GM19328 (cell line): ENCODE data around the gene KIF15.

Experiments
- ATAC-seq: cut with Tn5 transposase; IDR thresholded peaks from one replicate; pipeline ENCODE4 v1.9.1; 2021; ENCODE audit warnings: mild to moderate bottlenecking, moderate library complexity; ENCODE audit not compliant: unreplicated experiment

Gene KIF15, protein sequence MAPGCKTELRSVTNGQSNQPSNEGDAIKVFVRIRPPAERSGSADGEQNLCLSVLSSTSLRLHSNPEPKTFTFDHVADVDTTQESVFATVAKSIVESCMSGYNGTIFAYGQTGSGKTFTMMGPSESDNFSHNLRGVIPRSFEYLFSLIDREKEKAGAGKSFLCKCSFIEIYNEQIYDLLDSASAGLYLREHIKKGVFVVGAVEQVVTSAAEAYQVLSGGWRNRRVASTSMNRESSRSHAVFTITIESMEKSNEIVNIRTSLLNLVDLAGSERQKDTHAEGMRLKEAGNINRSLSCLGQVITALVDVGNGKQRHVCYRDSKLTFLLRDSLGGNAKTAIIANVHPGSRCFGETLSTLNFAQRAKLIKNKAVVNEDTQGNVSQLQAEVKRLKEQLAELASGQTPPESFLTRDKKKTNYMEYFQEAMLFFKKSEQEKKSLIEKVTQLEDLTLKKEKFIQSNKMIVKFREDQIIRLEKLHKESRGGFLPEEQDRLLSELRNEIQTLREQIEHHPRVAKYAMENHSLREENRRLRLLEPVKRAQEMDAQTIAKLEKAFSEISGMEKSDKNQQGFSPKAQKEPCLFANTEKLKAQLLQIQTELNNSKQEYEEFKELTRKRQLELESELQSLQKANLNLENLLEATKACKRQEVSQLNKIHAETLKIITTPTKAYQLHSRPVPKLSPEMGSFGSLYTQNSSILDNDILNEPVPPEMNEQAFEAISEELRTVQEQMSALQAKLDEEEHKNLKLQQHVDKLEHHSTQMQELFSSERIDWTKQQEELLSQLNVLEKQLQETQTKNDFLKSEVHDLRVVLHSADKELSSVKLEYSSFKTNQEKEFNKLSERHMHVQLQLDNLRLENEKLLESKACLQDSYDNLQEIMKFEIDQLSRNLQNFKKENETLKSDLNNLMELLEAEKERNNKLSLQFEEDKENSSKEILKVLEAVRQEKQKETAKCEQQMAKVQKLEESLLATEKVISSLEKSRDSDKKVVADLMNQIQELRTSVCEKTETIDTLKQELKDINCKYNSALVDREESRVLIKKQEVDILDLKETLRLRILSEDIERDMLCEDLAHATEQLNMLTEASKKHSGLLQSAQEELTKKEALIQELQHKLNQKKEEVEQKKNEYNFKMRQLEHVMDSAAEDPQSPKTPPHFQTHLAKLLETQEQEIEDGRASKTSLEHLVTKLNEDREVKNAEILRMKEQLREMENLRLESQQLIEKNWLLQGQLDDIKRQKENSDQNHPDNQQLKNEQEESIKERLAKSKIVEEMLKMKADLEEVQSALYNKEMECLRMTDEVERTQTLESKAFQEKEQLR (N-terminal part only)

DNA sequence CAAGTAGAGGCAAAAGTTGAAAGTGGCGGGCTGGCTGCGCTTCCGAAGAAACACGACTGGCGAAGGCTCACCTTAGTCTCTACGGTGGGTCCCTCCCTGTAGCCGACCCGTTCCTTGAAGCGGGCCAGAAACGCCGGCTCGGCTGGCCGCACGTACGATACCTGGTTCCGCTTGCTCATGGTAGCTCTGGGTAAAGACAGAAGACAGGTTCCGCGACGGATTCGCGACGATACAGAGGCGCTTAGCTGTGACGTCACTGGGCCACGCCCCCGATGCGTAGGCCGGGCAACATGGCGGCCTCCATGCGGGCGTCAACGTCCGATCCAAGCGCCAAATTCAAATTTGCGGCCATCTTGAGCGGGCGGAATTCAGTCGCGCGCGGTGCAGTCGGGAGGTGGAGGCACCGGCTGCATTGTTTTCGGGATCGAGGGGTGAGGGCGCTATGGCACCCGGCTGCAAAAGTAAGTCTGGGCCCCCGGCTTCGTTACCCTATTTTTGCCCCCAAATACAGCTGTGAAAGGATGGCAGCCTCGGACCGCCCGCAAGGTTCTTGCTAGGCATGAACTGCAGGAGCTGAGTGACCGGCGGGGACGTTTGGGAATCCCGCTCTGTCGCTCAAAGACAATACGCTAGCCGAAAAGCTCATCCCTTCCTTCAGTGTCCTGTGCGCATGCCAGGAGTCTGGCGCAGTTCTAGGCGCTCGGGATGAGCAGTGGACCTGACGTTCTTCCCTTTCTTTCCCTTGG lies at the start of gene KIF15, which contains the start of gene KIAA1143:
TSS of gene KIF15 (plus strand) at position 371 of the 746 bp plus-strand sequence. CDS start at position 443, 72 bp downstream.
TSS of gene KIAA1143 (minus strand) at position 196 of the 746 bp plus-strand sequence. CDS start at position 179, 17 bp downstream.
- peak; percentile 86 for ATAC-seq

GRCh38 chr3:44712455-44713075 lies 49.0 kb upstream of the KIF15 start, which contains the start of gene ZNF502:
Gene ZNF502, plus strand, starts transcription at chr3:44712660. Its CDS starts 7,602 bp downstream, at chr3:44720262.
- no peak for ATAC-seq

DNA sequence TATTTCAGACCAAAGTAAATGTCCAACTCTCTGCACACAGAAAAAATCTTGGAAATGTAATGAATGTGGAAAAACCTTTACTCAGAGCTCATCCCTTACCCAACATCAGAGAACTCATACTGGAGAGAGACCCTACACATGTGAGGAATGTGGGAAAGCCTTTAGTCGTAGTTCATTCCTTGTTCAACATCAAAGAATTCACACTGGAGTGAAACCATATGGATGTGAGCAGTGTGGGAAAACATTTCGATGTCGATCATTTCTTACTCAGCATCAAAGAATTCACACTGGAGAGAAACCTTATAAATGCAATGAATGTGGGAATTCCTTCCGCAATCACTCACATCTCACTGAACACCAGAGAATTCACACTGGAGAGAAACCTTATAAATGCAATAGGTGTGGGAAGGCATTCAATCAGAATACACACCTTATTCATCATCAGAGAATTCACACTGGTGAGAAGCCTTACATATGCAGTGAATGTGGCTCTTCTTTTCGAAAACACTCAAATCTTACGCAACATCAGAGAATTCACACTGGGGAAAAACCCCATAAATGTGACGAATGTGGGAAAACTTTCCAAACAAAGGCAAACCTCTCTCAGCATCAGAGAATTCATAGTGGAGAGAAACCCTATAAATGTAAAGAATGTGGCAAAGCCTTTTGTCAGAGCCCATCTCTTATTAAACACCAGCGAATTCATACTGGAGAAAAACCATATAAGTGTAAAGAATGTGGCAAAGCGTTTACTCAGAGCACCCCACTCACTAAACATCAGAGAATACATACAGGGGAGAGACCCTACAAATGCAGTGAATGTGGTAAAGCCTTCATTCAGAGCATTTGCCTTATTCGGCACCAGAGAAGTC lies 40.1 kb upstream of the KIF15 start:
- no peak for ATAC-seq

- no peak for ATAC-seq
Measured at GRCh38 chr3:44722103-44722401, 39.5 kb upstream of the KIF15 start.

DNA sequence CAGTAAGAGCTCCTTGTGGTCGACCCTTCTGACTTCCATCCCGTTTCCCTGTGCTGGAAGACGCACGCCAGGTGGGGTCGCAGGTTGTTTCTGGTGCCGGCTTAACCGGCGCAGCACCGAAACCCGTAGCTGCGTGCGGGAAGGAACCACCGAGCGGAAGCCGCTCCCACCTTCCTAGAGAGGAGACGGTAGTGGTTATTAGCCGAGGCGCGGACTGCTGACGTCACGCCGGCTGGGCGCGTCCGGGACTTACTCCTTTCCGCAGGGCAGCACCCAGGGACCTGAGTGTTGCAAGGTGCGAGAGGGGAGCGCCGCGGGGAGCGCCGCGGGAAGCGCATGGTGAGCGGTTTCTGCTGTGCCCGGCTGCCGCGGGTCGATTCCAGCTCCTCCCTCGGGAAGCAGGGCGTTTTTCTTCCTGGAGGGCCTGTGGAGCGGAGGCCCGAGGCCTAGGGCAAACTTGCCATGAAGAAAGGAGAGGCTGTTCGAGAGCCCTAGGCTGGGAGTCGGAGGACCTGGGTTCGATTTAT lies 32.1 kb upstream of the KIF15 start, which contains the start of gene ZNF501:
TSS of gene ZNF501 (plus strand) at position 252 of the 527 bp plus-strand sequence. CDS start 4,787 bp downstream, outside the sequence.
- ATAC-seq: no peak

- ATAC-seq: no peak
Measured at GRCh38 chr3:44734646-44735168, 26.9 kb upstream of the KIF15 start.

DNA sequence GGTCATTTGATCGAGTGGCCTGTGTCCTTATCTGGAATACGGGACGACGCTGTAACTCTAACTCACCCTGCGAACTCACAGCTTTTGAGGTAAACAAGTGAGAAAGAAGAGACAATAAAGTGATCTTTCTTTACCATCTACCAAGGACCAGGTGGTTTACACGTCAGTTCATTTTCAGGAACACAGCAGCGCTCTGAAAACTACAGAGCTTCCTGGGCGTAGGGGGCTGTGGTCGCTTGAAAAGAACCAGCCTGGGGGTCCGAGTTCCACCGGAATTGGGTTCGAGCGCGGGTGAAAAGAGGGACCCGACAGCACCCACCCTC lies 532 bp upstream of the KIF15 start:
- ATAC-seq: no peak

DNA sequence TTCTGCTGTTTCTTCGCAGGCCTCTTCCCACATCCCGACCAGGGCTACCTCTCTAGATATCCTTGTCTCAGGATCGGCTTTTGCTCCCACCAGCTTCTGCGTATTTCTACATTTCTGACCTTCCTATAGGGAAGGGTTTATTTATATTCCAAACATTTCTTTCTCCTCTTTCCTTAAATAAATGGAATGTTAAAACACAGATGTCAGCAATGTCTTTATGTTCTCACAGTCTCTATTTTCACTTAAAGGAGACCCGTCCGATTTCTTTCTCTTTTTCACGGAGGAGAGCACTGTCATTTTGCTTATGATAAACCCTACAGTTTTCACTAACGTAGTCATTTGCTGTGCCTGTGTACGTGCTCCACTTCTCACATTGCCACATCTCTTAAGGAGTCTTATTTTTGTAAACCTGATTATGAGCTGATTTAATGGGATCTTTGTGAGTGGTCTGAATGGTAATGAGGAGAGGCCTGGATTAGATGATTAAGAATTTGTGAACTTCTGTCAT lies 630 bp downstream of the KIF15 start:
- ATAC-seq: no peak

GRCh38 chr3:44762690-44763089 lies 1.1 kb downstream of the KIF15 start:
- ATAC-seq: no peak

DNA sequence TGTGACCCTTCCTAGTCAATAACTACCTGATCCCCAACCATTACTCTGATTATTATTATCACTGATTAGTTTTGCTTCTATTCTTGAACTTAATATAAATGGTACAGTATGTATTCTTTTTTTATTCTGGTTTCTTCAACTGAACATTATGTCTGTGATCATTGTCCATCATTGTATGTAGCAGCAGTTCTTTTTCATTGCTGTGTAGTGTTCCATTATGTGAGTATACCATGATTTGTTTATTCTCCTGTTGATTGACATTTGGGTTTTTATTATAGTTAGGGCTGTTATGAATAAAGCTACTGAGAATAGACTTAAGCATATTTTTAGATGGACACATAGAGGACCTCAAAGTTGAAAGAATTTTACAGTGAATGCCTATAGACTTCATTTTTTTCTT lies 2.7 kb downstream of the KIF15 start:
- no peak for ATAC-seq

- ATAC-seq: no peak
Measured at GRCh38 chr3:44771424-44772098, 10.0 kb downstream of the KIF15 start.

DNA sequence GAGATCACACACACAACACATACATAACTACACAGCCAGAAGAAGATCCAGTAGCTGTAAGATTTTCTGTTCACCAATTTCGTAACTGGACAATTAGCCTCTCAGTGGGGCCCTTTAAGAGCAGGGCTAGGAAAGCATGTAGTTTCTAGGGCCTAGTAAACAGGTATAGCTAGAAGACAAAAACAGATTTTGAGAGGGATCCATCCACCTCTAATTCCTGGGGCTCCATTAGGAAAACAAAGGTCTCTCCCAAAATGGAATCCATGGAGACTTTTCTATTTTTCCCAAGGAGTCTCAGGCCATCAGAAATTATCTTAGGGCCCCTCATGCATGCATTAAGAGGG lies 10.5 kb downstream of the KIF15 start:
- no peak for ATAC-seq

DNA sequence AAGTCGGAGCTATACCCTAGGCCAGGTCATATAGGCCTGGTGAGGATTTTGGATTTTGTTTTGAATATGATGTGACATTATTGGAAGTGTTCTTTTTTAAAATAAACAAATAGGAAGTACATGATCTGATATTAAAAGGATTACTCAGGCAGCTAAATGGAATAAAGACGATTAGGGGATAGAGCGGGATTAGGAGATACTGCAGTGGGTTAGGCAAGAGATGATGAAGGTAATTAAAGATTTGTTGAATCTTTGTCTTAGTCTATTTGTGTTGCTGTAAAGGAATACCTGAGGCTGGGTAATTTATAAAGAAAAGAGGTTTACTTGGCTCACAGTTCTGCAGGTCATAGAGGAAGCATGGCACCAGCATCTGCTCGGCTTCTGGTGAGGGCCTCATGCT lies 21.3 kb downstream of the KIF15 start:
- ATAC-seq: no peak

GRCh38 chr3:44795197-44795596 lies 33.6 kb downstream of the KIF15 start:
- no peak for ATAC-seq

DNA sequence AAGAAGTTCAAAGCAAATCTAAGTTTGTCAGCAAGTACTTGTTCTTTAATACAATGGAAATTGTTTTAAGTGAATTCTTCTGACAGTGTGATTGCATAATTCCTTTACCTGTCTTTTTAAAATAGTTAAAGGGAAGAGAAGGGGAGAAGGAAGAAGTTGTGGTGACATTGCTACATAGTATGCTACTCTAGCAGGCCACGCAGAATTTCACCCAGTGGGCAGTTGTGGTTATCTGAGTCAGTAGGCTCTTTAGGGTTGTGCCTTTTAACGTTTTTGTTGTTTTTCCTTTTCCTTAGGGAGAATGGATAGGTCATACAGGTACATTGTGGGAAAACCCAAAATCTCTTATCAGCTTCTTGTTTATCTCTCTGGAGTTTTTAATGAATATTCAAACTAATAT lies 40.4 kb downstream of the KIF15 start:
- no peak for ATAC-seq

GRCh38 chr3:44803298-44803697 lies 41.7 kb downstream of the KIF15 start:
- no peak for ATAC-seq

- ATAC-seq: no peak
Measured at GRCh38 chr3:44805960-44806359, 44.4 kb downstream of the KIF15 start.

DNA sequence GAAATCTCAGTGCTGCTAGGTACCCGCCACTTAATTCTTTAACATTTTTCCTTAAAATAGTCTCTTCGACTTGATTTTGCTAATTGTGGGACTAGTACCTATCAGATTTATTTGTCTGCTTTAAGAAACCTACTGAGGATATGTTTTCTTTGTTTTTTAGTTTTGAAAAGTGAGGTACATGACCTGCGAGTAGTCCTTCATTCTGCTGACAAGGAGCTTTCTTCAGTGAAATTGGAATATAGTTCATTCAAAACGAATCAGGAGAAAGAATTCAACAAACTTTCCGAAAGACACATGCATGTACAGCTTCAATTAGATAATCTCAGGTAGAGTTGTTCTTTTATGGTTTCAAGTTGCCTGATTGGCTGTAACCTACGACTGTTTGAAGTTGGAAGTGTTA lies 53.2 kb downstream of the KIF15 start:
- no peak for ATAC-seq
